HG03135 (cell line): ENCODE measurements around the gene LRRC4B.

ENCODE experiments used
- ATAC-seq: cut with Tn5 transposase; IDR thresholded peaks from one replicate; pipeline ENCODE4 v1.9.1; 2021; ENCODE audit warnings: mild to moderate bottlenecking, moderate library complexity; ENCODE audit not compliant: unreplicated experiment

Gene LRRC4B

GRCh38 chr19:50467566-50467965 lies 100.7 kb downstream of the LRRC4B start:
- no peak for ATAC-seq
